ENCODE results near the gene MED19. TPM values are rescaled to one million over a fixed set of nuclear protein-coding genes. Genes with fewer than 3 reads are reported as not detected.

Gene MED19
- total RNA-seq, 1 donor, result 13.4 TPM

DNA sequence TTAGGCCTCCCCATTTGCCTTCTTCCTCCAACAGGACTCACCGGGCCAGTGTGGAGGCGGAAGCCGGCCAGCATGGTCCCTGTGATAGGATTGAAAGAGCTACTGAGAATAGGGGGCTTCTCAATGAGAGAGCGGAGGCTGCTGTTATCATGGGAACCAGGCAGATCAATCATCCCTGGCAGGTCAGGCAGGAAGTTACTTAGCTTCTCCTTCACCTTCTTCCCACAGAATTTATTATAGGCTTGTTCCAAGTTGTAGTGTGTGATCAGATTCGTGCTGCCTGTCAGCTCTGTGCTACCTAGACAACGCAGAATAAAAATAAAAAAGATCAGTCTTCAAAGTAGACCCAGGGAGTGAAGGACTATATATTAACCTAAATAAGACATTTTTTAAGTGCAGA is 7.1 kb downstream of the MED19 start:
- TF ChIP-seq, protein P1, sequence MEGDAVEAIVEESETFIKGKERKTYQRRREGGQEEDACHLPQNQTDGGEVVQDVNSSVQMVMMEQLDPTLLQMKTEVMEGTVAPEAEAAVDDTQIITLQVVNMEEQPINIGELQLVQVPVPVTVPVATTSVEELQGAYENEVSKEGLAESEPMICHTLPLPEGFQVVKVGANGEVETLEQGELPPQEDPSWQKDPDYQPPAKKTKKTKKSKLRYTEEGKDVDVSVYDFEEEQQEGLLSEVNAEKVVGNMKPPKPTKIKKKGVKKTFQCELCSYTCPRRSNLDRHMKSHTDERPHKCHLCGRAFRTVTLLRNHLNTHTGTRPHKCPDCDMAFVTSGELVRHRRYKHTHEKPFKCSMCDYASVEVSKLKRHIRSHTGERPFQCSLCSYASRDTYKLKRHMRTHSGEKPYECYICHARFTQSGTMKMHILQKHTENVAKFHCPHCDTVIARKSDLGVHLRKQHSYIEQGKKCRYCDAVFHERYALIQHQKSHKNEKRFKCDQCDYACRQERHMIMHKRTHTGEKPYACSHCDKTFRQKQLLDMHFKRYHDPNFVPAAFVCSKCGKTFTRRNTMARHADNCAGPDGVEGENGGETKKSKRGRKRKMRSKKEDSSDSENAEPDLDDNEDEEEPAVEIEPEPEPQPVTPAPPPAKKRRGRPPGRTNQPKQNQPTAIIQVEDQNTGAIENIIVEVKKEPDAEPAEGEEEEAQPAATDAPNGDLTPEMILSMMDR (IDR thresholded peaks at IDR 0.05; ENCODE audit: extremely low read depth, low read depth, low read length), result no peak
- DNase-seq (ENCODE audit: insufficient read length, low spot score, missing footprints), result no peak
- Histone ChIP-seq H2AFZ (ENCODE audit: low read length) (no peak overlapping the region), H3K79me2 (ENCODE audit: insufficient read depth, low read length) (peaks cover 29% of the 10 kb centered on the region), H3K4me2 (ENCODE audit: insufficient read depth, low read length) (no peak overlapping the region), H3K4me1 (ENCODE audit: insufficient read depth, low read length) (peaks cover 7% of the 10 kb centered on the region), H3K9me3 (ENCODE audit: low read depth, low read length) (no peaks in the 10 kb centered on the region), H3K4me3 (ENCODE audit: insufficient read depth, low read length) (no peak overlapping the region), H3K27ac (ENCODE audit: low read depth, low read length) (no peak overlapping the region), H3K36me3 (ENCODE audit: insufficient read depth, low read length) (peaks cover 42% of the 10 kb centered on the region), H3K27me3 (ENCODE audit: insufficient read depth, low read length) (no peaks in the 10 kb centered on the region), H4K20me1 (ENCODE audit: insufficient read depth, low read length) (peaks cover 11% of the 10 kb centered on the region)

DNA sequence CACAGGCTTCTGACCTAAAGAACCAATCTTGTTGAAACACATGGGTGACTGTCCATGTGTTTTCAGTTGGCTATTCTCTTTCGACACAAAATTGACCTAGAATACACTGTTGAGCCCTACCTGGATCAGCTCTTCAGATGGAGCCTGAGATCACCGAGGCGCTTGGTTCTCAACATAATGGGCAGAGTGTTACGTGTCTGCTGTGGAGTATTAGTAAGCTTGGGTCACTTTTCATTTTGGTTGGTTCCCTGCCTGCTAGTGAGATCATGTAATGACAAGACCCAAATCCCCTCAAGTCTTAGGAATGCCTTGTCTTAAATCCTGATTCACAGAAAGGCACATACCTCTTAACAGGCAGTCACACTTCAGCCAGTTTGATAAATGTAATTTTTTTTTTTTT is 8.7 kb downstream of the MED19 start:
- no peak overlapping the region for H2AFZ ChIP-seq (ENCODE audit: low read length)
- H3K27ac ChIP-seq (ENCODE audit: low read depth, low read length), result peak overlapping the region; percentile 71
- no peak overlapping the region for H3K4me3 ChIP-seq (ENCODE audit: insufficient read depth, low read length)
- no peak overlapping the region for H3K4me2 ChIP-seq (ENCODE audit: insufficient read depth, low read length)
- DNase-seq (ENCODE audit: insufficient read length, low spot score, missing footprints), result peak; percentile 52
- H3K27me3 ChIP-seq (ENCODE audit: insufficient read depth, low read length), result no peaks in the 10 kb centered on the region
- peaks cover 58% of the 10 kb centered on the region for H3K36me3 ChIP-seq (ENCODE audit: insufficient read depth, low read length)
- H3K79me2 ChIP-seq (ENCODE audit: insufficient read depth, low read length), result peaks cover 20% of the 10 kb centered on the region
- H3K9me3 ChIP-seq (ENCODE audit: low read depth, low read length), result no peaks in the 10 kb centered on the region
- TF ChIP-seq, protein P1 (IDR thresholded peaks at IDR 0.05; ENCODE audit: extremely low read depth, low read depth, low read length), result no peak
- H4K20me1 ChIP-seq (ENCODE audit: insufficient read depth, low read length), result peaks cover 9% of the 10 kb centered on the region
- H3K4me1 ChIP-seq (ENCODE audit: insufficient read depth, low read length), result peaks cover 7% of the 10 kb centered on the region

DNA sequence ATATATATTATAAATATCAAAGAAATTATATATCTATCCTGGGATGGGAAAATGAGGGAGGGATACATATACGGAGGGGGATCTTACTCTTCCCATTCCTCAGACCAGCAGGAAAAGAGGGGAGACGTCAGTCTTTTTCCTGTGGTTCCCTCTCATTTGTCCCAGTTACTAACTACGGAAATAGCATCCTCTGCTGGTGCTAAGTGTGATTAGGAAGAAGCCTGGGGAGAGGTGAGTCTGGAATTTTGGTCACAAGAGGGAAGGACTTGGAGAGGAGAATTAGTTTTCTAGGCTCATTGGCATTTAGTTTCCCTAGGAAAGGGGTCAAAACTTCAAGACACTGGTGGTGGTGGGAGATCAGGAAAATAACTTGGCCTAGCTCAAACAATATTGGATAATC is 11.6 kb downstream of the MED19 start:
- H3K27ac ChIP-seq (ENCODE audit: low read depth, low read length), result no peak overlapping the region
- H4K20me1 ChIP-seq (ENCODE audit: insufficient read depth, low read length), result peaks cover 3% of the 10 kb centered on the region
- H3K36me3 ChIP-seq (ENCODE audit: insufficient read depth, low read length), result peaks cover 71% of the 10 kb centered on the region
- DNase-seq (ENCODE audit: insufficient read length, low spot score, missing footprints), result peak; percentile 49
- no peaks in the 10 kb centered on the region for H3K9me3 ChIP-seq (ENCODE audit: low read depth, low read length)
- peaks cover 3% of the 10 kb centered on the region for H3K79me2 ChIP-seq (ENCODE audit: insufficient read depth, low read length)
- H3K27me3 ChIP-seq (ENCODE audit: insufficient read depth, low read length), result no peaks in the 10 kb centered on the region
- no peak overlapping the region for H3K4me3 ChIP-seq (ENCODE audit: insufficient read depth, low read length)
- no peak overlapping the region for H3K4me2 ChIP-seq (ENCODE audit: insufficient read depth, low read length)
- H3K4me1 ChIP-seq (ENCODE audit: insufficient read depth, low read length), result peaks cover 7% of the 10 kb centered on the region
- H2AFZ ChIP-seq (ENCODE audit: low read length), result no peak overlapping the region
- TF ChIP-seq, protein P1 (IDR thresholded peaks at IDR 0.05; ENCODE audit: extremely low read depth, low read depth, low read length), result no peak

DNA sequence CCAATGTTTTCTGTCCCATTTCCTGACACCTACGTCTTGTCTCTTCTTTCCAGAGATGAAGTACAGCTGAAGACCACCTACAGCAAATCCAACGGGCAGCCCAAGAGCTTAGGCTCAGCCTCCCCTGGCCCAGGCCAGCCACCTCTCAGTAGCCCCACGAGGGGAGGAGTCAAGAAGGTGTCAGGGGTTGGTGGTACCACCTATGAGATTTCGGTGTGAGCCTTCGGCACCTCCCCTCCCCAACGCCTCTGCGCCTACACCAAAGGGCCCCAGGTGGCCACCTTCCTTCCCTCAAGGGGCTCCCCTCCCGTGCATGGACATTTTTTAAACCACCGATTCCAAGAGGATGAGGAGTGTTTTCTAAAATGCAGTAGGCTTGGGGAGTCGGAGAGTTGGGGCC is 12.2 kb downstream of the MED19 start:
- H3K4me2 ChIP-seq (ENCODE audit: insufficient read depth, low read length), result no peak overlapping the region
- TF ChIP-seq, protein P1 (IDR thresholded peaks at IDR 0.05; ENCODE audit: extremely low read depth, low read depth, low read length), result no peak
- no peaks in the 10 kb centered on the region for H3K27me3 ChIP-seq (ENCODE audit: insufficient read depth, low read length)
- no peak for DNase-seq (ENCODE audit: insufficient read length, low spot score, missing footprints)
- peaks cover 3% of the 10 kb centered on the region for H4K20me1 ChIP-seq (ENCODE audit: insufficient read depth, low read length)
- no peak overlapping the region for H2AFZ ChIP-seq (ENCODE audit: low read length)
- H3K36me3 ChIP-seq (ENCODE audit: insufficient read depth, low read length), result peaks cover 70% of the 10 kb centered on the region
- peaks cover 7% of the 10 kb centered on the region for H3K4me1 ChIP-seq (ENCODE audit: insufficient read depth, low read length)
- H3K4me3 ChIP-seq (ENCODE audit: insufficient read depth, low read length), result no peak overlapping the region
- no peaks in the 10 kb centered on the region for H3K9me3 ChIP-seq (ENCODE audit: low read depth, low read length)
- no peak overlapping the region for H3K27ac ChIP-seq (ENCODE audit: low read depth, low read length)
- peaks cover under 1% of the 10 kb centered on the region for H3K79me2 ChIP-seq (ENCODE audit: insufficient read depth, low read length)

Data from osteoblast (primary cell).